HFFc6 (cell line): ENCODE data around the gene NR2C1. TPM values are rescaled to one million over a fixed set of nuclear protein-coding genes. Genes with fewer than 3 reads are reported as not detected.

Source experiments
- DNase-seq: peaks from one replicate; pipeline ENCODE4 v3.0.0-alpha.2; 2018
- H3K27ac Mint-ChIP-seq: 2 replicates; pipeline ENCODE4 v1.8.0; 2020; ENCODE audit warnings: mild to moderate bottlenecking, mixed read lengths
- H3K27me3 Mint-ChIP-seq: 2 replicates; pipeline ENCODE4 v1.8.0; 2021; ENCODE audit warnings: mild to moderate bottlenecking, moderate library complexity, mixed read lengths; ENCODE audit not compliant: insufficient read depth
- H3K36me3 Mint-ChIP-seq: 2 replicates; pipeline ENCODE4 v1.8.0; 2021; ENCODE audit warnings: low read depth, mixed read lengths
- H3K4me1 Mint-ChIP-seq: 2 replicates; pipeline ENCODE4 v1.8.0; 2020; ENCODE audit warnings: low read depth, mixed read lengths
- H3K4me3 Mint-ChIP-seq: 2 replicates; pipeline ENCODE4 v1.8.0; 2020; ENCODE audit warnings: mild to moderate bottlenecking, moderate library complexity, mixed read lengths
- H3K9me3 Mint-ChIP-seq: 2 replicates; pipeline ENCODE4 v1.8.0; 2020; ENCODE audit warnings: mild to moderate bottlenecking, mixed read lengths
- total RNA-seq, 6 experiments: library from RNA; stranded (reverse); fragmentation: NEBNext Ultra II Directional; extraction: Animal tissue kit (Norgen Biotek cat#: 25700); gene quantifications; 2 replicates in 1 of 6; 3 replicates in 5 of 6; pipeline ENCODE4 v1.2.3, GENCODE V29; 2021
- TF ChIP-seq, protein P1 (sequence below): fragments of 200-600 bp; sonication (generic); IDR thresholded peaks from 2 replicates; pipeline ENCODE4 v1.5.0; 2021; ENCODE audit warnings: antibody characterized with exemption, mild to moderate bottlenecking

NR2C1 gene
- total RNA-seq, 6 experiments from 2014 or later: 15.3 to 25.8 (median 19.7) TPM

DNA sequence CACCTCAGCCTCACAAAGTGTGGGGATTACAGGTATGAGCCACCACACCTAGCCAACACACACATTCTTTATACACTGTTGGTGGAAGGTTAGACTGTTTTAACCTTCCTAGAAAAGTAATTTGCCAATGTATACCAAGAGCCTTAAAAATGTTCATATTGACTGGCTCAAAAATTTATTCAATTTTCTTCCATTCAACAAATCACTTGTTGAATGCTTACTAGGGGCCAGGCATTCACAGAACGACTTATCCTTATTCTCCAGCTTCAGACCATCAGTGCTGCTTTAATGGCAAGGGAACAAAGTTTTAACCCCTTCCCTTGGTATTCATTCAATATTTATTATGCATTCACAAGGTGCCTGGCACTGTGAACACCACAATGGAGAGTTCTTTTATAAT is 3.0 kb downstream of the NR2C1 start:
- no peak for DNase-seq
- Mint-ChIP-seq H3K4me1 (peaks cover 7% of the 10 kb centered on the region; the same call in 1 of the 2 replicates), H3K36me3 (peaks cover 9% of the 10 kb centered on the region; the same call in 1 of the 2 replicates), H3K4me3 (no peak overlapping the region), H3K27ac (no peak overlapping the region), H3K27me3 (no peaks in the 10 kb centered on the region; the same call in 1 of the 2 replicates), H3K9me3 (no peaks in the 10 kb centered on the region)
- TF ChIP-seq, protein P1, sequence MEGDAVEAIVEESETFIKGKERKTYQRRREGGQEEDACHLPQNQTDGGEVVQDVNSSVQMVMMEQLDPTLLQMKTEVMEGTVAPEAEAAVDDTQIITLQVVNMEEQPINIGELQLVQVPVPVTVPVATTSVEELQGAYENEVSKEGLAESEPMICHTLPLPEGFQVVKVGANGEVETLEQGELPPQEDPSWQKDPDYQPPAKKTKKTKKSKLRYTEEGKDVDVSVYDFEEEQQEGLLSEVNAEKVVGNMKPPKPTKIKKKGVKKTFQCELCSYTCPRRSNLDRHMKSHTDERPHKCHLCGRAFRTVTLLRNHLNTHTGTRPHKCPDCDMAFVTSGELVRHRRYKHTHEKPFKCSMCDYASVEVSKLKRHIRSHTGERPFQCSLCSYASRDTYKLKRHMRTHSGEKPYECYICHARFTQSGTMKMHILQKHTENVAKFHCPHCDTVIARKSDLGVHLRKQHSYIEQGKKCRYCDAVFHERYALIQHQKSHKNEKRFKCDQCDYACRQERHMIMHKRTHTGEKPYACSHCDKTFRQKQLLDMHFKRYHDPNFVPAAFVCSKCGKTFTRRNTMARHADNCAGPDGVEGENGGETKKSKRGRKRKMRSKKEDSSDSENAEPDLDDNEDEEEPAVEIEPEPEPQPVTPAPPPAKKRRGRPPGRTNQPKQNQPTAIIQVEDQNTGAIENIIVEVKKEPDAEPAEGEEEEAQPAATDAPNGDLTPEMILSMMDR: no peak

DNA sequence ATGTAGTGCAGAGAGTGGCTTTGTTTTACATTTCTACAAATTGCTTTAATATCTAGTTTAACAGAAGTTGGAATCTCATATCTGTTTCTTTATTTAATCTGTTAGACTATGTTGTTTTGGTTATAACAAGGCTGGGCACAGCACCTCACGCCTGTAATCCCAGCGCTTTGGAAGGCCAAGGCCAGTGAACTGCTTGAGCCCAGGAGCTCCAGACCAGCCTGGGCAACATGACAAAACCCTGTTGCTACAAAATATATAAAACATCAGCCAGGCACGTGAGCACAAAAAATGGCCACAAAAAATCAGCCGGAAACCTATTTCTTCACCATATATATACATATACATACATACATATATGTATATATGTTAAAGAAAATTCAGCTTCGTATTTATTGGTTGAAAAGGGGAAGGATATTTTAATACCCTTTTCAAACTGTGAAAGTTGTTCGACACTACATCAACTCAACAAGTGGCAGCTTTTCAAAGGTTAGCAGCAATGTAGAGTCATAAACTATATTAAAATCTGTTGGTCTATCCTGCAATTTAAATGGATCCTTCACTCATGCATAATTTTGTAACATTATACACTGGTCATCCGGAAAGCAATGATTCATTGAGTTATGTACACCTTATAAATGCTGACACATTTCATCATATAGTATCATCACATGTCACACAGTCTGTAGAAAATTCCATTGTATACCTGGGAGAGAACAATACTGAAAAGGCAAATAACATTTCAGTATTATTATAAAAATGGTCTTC is 7.1 kb downstream of the NR2C1 start:
- H3K27me3 Mint-ChIP-seq: no peaks in the 10 kb centered on the region
- no peak for DNase-seq
- no peak overlapping the region for H3K4me3 Mint-ChIP-seq
- no peak overlapping the region for H3K27ac Mint-ChIP-seq
- TF ChIP-seq, protein P1: no peak
- H3K36me3 Mint-ChIP-seq: peaks cover 17% of the 10 kb centered on the region
- H3K4me1 Mint-ChIP-seq: no peaks in the 10 kb centered on the region
- no peaks in the 10 kb centered on the region for H3K9me3 Mint-ChIP-seq

DNA sequence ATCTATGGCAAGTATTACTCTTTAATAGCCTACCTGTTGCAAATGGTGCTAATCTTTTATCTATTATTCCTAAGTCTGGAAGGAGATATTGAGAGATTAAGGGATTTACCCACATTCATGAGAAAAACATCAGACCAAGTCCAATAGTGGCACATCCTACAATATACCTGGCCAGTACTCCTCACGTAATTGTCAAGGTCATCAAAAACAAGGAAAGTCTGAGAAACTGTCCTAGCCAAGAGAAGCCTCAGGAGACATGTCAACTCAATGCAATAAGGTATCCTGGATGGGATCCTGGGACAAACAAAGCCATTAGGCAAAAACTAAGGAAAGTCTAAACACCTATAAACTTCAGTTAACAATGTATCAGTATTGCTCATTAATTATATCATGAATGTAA is 12.5 kb downstream of the NR2C1 start:
- Mint-ChIP-seq H3K4me1 (no peaks in the 10 kb centered on the region), H3K27ac (no peak overlapping the region), H3K27me3 (no peaks in the 10 kb centered on the region), H3K36me3 (peaks cover 16% of the 10 kb centered on the region), H3K4me3 (no peak overlapping the region), H3K9me3 (no peaks in the 10 kb centered on the region)
- TF ChIP-seq, protein P1: no peak
- DNase-seq: no peak

DNA sequence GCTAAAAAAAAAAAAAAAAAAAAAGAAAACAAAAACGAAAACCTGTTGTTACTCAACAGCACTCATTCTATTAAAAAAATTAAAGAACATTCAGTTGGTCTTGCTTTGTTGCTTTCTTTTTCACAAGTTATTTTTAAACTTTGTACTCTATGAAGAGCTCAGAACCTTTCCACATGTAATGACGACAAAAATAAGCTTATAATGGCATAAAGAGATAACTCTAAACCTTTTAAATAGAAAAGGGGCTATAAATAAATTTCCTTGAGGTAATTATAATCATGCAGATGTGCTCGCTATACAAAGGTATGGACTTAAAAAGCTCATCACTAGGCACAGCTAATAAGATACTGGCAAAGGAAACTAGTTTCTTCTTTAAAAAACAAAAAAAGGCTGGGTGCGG is 13.4 kb downstream of the NR2C1 start:
- no peaks in the 10 kb centered on the region for H3K4me1 Mint-ChIP-seq
- no peak for DNase-seq
- no peaks in the 10 kb centered on the region for H3K9me3 Mint-ChIP-seq
- TF ChIP-seq, protein P1: no peak
- H3K4me3 Mint-ChIP-seq: no peak overlapping the region
- H3K27me3 Mint-ChIP-seq: no peaks in the 10 kb centered on the region
- peaks cover 16% of the 10 kb centered on the region for H3K36me3 Mint-ChIP-seq
- no peak overlapping the region for H3K27ac Mint-ChIP-seq

DNA sequence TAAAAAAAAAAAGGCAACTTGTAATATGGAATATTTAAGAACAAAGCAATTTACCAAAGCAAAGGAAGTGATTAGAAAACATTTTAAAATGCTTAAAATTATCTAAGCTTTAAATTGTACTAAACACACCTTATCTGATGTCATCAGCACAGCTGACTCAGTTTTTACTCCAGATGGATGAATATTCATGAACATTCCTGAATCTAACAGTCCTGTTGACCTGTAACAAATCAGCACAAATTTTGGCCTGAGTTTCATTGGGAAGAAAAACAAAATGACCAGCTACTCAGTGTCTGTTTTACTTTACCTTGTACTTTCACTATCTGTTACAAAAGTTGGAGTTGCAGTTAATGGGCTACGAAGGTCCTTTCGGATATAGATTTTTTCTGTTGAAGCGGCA is 16.0 kb downstream of the NR2C1 start:
- Mint-ChIP-seq H3K4me1 (no peaks in the 10 kb centered on the region), H3K27me3 (no peaks in the 10 kb centered on the region), H3K27ac (no peak overlapping the region), H3K9me3 (no peaks in the 10 kb centered on the region), H3K4me3 (no peak overlapping the region), H3K36me3 (peaks cover 13% of the 10 kb centered on the region)
- DNase-seq: no peak
- TF ChIP-seq, protein P1: no peak
